ENCODE results near the gene TLE1. TPM values are rescaled to one million over a fixed set of nuclear protein-coding genes. Genes with fewer than 3 reads are reported as not detected.

Gene TLE1
- total RNA-seq, 4 donors from 2014 or later = 18.7 to 54.5 (median 40.2) TPM

DNA sequence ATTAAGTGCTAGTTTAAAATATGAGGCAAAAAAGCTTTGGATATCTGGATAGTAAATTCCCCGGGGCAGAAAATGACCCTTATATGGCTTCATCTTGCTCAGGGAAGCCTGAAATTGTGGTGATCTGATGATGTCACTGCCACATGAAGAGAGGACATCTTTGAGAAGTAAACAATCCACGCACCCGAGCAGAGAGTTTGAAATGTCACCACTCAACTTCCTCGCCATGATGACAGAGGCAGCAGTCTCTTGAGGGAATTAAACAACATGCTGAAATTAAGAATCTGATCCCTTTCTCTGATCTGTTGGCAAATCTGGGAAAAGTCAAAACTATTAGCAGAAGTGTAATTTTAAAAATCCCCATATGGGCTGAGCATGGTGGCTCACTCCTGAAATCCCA lies 110.0 kb downstream of the TLE1 start:
- no peak for DNase-seq
- Histone ChIP-seq H3K27me3 (no peaks in the 10 kb centered on the region), H3K4me3 (no peak overlapping the region), H3K27ac (no peak overlapping the region), H3K9me3 (no peaks in the 10 kb centered on the region), H3K4me1 (no peaks in the 10 kb centered on the region), H3K36me3 (peaks cover 0 to 4% (median 0%) of the 10 kb centered on the region in 3 donors)
- TF ChIP-seq, protein P1, sequence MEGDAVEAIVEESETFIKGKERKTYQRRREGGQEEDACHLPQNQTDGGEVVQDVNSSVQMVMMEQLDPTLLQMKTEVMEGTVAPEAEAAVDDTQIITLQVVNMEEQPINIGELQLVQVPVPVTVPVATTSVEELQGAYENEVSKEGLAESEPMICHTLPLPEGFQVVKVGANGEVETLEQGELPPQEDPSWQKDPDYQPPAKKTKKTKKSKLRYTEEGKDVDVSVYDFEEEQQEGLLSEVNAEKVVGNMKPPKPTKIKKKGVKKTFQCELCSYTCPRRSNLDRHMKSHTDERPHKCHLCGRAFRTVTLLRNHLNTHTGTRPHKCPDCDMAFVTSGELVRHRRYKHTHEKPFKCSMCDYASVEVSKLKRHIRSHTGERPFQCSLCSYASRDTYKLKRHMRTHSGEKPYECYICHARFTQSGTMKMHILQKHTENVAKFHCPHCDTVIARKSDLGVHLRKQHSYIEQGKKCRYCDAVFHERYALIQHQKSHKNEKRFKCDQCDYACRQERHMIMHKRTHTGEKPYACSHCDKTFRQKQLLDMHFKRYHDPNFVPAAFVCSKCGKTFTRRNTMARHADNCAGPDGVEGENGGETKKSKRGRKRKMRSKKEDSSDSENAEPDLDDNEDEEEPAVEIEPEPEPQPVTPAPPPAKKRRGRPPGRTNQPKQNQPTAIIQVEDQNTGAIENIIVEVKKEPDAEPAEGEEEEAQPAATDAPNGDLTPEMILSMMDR (IDR thresholded peaks at IDR 0.05) = no peak
- TF ChIP-seq POLR2A (IDR thresholded peaks at IDR 0.05) = no peak

DNA sequence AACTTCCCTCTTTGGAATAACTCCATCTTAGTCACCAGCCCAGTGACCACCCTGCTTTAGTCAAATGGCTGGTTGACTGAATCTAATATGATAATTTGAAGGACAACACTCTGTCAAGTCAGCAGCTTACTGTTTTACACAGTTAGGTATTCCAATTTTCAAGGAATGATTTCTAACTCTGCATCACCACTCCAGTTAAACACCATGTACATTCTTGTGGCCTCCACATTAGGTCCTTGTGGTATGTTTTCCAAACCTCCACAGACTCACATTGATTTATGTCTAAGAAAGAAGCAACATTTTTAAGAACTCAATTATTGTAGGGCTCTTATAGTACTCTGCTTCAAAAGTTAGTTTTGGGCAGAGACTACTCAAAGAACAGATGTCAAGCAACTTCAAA lies 110.7 kb downstream of the TLE1 start:
- Histone ChIP-seq H3K4me1 (no peaks in the 10 kb centered on the region), H3K9me3 (no peaks in the 10 kb centered on the region), H3K4me3 (no peak overlapping the region), H3K27me3 (no peaks in the 10 kb centered on the region), H3K36me3 (no peaks in the 10 kb centered on the region), H3K27ac (no peak overlapping the region)
- DNase-seq = no peak
- TF ChIP-seq, protein P1 (IDR thresholded peaks at IDR 0.05) = no peak
- no peak for TF ChIP-seq POLR2A (IDR thresholded peaks at IDR 0.05)

DNA sequence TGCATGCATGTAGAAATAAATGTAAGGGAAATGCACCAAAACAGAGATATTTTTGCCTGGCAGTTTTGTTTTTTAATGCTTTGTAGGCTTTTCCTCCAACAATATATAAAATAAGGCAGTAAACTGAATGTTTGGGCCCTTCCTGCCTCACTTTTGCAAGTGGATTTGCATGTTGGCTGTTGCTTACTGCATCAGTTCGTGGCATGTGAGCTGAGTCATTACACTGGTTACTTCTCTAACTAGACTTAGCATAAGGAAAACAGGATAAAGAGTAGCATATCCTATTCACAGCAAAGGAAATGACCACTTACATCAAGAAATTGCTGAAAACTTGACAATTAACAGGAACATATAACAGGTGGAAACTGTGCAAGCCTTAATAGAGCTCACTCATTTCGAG lies 113.4 kb downstream of the TLE1 start:
- H3K27me3 ChIP-seq = no peaks in the 10 kb centered on the region
- H3K36me3 ChIP-seq = no peaks in the 10 kb centered on the region
- no peak overlapping the region for H3K27ac ChIP-seq
- no peaks in the 10 kb centered on the region for H3K4me1 ChIP-seq
- no peak overlapping the region for H3K4me3 ChIP-seq
- TF ChIP-seq, protein P1 (IDR thresholded peaks at IDR 0.05) = no peak
- TF ChIP-seq POLR2A (IDR thresholded peaks at IDR 0.05) = no peak
- DNase-seq = no peak
- H3K9me3 ChIP-seq = no peaks in the 10 kb centered on the region

DNA sequence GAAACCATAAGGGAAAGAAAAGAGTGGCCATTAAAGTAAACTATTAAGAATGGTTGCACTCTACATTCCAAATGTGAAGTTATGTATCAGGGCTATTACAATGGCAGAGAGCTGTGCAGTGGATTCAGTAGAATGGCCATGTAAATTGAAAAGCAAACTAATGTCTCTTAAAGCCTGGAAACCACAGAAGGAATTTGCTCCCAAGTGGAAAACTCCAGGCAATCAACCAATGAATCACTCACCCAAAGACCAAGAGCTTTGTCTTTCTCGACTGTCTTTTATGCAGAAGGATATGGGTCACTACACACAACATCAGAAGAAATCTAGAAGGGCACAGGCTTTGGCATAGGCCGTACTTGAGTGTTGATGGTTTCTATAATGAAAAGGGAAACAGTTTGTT lies 114.9 kb downstream of the TLE1 start:
- H3K36me3 ChIP-seq = no peaks in the 10 kb centered on the region
- DNase-seq = no peak
- H3K9me3 ChIP-seq = no peaks in the 10 kb centered on the region
- no peaks in the 10 kb centered on the region for H3K27me3 ChIP-seq
- no peaks in the 10 kb centered on the region for H3K4me1 ChIP-seq
- no peak overlapping the region for H3K4me3 ChIP-seq
- H3K27ac ChIP-seq = no peak overlapping the region
- TF ChIP-seq, protein P1 (IDR thresholded peaks at IDR 0.05) = no peak
- TF ChIP-seq POLR2A (IDR thresholded peaks at IDR 0.05) = no peak

DNA sequence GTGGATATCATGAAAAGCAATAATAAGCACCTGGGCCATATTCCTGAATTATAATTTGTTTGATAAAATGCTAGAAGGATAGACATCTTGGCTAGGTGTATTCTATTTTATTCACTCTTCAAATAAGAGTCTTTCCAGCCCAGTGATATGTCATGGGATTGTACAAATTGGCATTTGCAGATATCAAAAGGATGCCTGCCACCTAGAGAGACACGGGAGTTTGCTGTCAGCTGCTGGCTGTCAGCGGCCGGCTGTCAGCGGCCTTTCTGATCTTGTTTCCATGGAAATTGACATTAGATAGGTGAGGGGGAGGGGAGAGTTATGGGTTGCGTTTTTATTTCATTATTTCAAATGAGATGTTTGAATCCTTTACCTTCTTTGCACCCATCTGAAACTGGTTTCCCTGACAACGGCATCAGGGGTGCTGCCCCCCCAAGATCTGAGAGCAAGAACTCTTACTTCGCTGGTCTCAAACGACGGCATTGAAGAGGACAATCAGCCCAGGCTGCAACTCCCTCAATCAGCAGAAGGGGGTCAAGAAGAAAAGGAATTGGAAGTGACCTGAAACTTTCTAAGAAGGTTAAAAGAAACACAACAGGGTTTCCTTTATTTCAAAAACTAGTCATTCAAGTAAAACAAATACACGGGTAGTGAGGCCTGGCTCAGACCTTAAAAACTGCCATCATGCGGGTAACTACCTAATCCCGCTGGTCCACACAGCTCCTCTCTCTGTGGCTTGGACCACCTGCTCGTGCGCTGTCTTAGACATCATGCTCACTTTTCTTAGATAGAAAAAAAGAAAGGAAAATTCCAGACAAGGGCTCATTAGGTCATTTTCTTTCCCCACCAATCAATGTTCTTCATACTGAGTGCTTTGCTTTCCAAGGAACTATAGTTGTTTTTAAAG lies 115.7 kb downstream of the TLE1 start:
- no peak for TF ChIP-seq POLR2A (IDR thresholded peaks at IDR 0.05)
- TF ChIP-seq, protein P1 (IDR thresholded peaks at IDR 0.05) = no peak
- no peaks in the 10 kb centered on the region for H3K4me1 ChIP-seq
- H3K9me3 ChIP-seq = no peaks in the 10 kb centered on the region
- no peak overlapping the region for H3K4me3 ChIP-seq
- H3K27me3 ChIP-seq = no peaks in the 10 kb centered on the region
- no peak for DNase-seq
- no peak overlapping the region for H3K27ac ChIP-seq
- H3K36me3 ChIP-seq = no peaks in the 10 kb centered on the region

Data from Peyer's patch (tissue), 4 donors.